GM20000 (cell line): ENCODE data around the gene GRPEL2.

ENCODE experiments used
- DNase-seq: peaks from one replicate; pipeline ENCODE4 v3.0.0; 2012; ENCODE audit warnings: low spot score
- TF ChIP-seq, protein P1 (sequence below): IDR thresholded peaks from 2 replicates; pipeline ENCODE4 v1.5.1; 2012; ENCODE audit warnings: mild to moderate bottlenecking, control low read depth; ENCODE audit errors: extremely low read depth, missing control alignments

GRPEL2 gene

DNA sequence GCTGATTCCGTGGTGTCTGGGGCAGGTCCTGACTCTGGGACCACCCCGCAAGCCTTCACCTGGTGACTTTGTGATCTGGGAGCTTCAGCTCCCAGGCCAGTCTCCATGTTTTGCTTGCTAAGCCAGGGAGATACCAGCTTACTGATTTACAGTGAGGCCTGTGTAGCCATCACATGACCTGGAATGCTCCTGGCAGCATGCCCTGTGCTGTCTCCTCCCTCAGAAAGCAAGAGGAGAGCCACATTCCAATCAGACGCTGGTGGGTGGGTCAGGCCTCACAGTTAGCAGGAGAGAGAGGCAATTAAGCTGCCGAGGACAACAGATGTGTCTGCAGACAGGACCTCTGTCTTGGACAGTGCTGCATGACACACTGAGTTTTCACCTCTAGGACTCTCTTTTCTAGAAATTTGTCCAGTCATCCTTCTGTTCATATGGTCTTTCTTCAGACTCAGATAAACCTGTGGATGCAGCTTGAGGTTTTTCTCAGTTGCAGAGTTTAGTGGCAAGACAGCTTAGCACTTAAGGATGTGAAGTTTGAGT is 24.4 kb upstream of the GRPEL2 start:
- DNase-seq: no peak
- TF ChIP-seq, protein P1, sequence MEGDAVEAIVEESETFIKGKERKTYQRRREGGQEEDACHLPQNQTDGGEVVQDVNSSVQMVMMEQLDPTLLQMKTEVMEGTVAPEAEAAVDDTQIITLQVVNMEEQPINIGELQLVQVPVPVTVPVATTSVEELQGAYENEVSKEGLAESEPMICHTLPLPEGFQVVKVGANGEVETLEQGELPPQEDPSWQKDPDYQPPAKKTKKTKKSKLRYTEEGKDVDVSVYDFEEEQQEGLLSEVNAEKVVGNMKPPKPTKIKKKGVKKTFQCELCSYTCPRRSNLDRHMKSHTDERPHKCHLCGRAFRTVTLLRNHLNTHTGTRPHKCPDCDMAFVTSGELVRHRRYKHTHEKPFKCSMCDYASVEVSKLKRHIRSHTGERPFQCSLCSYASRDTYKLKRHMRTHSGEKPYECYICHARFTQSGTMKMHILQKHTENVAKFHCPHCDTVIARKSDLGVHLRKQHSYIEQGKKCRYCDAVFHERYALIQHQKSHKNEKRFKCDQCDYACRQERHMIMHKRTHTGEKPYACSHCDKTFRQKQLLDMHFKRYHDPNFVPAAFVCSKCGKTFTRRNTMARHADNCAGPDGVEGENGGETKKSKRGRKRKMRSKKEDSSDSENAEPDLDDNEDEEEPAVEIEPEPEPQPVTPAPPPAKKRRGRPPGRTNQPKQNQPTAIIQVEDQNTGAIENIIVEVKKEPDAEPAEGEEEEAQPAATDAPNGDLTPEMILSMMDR: no peak

DNA sequence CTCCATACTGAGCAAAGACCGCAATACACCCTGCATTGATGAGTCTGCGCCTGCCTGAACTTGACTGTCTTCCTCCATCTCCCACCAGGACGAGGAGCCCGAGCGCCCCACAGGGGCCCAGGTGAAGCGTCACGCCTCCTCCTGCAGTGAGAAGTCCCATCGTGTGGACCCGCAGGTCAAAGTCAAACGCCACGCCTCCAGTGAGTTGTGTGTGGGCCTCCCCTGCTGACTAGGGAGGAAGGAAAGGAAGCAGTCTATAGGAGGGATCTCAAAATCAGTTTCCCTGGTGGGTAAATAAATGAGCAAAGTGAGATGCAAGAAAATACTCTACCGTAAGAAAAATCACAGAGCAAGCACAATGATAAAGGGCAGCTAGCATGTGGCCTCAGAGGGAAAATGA is 22.8 kb upstream of the GRPEL2 start:
- DNase-seq: no peak
- TF ChIP-seq, protein P1: no peak

DNA sequence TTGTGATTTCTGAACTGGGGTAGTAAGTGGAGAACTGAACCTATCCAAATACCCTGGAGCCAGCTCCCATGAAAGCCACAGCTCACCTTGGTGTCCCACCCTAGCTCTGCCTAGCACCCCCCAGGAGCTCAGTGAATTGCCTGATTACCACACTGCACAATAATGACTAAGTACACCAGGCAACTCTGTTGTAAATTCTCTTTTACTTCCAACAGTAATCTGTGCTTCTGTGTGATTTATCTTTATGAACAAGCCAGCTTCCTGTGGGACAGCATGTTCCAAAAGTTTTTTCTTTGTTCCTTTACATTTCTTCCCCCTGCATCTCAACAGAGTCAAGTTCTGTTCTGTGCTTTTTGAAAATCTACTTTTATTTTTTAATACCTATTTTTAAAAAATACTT is 22.1 kb upstream of the GRPEL2 start:
- no peak for DNase-seq
- TF ChIP-seq, protein P1: no peak

DNA sequence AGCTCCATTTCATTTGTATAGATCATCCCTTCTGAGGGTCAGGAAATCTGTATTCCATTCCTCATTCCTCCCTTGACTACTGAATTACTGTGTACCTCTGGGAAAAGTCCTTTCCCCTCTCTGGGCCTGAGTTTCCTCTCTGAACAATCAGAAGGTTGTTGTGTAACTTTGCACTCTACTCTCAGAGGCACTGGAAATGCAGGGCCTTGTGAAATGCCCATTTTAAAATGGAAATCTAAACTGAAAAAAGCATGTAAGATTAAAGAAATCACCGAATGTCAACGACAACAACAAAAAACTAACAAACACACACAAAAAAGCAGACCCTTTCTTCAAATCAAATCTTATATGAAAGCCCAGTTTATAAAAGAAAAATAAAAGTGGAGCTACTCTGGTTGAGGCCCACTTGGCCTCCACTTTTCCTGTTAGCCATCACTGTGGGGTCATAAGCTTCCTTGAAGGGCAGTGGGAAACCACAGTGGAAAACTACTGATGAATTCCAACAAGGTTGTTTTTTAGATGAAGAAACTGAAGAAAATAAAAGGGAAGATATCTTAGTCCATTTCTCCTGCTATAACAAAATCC is 21.6 kb upstream of the GRPEL2 start:
- TF ChIP-seq, protein P1: no peak

DNA sequence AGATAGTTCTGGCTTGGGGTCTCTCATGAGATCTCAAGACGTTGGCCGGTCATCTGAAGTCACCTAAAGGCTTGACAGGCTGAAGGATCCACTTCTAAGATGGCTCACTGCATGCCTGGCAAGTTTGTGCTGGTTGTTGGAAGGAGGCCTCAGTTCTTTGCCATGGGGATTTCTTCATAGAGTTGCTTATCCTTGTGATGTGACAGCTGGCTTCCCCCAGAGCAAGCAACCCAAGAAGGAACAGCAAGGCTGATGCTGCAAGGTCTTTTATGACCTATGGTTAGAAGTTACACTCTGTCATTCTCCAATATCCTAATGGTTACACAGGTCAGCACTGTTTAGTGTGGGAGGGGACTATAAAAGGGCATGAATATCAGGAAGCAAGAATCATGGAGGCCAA is 20.7 kb upstream of the GRPEL2 start:
- TF ChIP-seq, protein P1: no peak
- DNase-seq: no peak

More for the DNA sequence above, 21.6 kb upstream of the GRPEL2 start:
- DNase-seq: no peak

DNA sequence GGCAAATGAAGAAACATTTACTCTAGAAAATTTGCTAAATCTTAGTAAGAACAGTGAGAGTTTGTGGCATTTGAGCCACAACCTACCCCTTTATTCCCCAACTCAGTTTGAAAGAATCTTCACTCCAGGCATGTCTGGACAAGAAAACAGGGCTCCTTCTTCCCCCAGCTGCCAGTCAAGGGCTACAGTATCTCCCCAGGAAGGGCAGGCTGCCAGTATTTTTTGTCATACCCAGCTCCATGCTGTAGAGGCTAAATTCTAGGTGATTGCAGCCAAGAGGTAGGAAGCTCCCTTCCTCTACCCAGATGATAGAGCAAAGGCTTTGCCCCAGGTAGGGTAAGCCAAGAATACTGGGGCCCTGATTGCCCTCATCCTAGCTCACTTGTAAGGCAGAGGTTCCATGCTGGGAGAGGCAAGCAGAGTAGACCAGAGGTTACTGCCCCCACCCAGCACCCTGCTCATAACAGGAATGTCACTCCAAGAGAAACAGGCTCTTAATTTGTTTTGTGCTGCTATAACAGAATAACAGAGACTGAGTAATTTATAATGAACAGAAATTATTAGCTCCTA is 20.0 kb upstream of the GRPEL2 start:
- TF ChIP-seq, protein P1: no peak
- DNase-seq: no peak

DNA sequence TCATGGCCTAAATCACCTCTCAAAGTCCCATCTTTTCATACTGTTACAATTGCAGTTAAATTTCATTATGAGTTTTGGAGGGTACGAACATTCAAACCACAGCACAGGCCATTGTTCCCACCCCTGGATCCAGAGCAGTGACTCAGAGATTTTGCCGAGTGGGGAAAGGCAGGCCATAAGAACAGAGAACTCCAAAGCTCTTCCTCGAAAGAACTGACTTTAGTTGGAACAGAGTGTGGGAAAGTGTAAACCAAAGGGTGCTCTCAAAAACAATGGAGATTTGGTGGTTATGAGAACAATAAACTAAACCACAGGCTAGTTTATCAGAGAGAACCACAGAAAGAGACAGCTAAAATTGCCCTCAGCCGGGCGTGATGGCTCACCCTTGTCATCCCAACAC is 19.4 kb upstream of the GRPEL2 start:
- no peak for DNase-seq
- TF ChIP-seq, protein P1: no peak
